LNCAP (cell line): ENCODE measurements around the gene OXT.

Experiments used
- TF ChIP-seq, protein P1 (sequence below): fragments of 450-650 bp; IDR thresholded peaks from 2 replicates; pipeline ENCODE4 v1.5.1; 2017; ENCODE audit warnings: mild to moderate bottlenecking

Gene OXT

GRCh38 chr20:3068075-3068474 lies 3.3 kb upstream of the OXT start:
- TF ChIP-seq, protein P1, sequence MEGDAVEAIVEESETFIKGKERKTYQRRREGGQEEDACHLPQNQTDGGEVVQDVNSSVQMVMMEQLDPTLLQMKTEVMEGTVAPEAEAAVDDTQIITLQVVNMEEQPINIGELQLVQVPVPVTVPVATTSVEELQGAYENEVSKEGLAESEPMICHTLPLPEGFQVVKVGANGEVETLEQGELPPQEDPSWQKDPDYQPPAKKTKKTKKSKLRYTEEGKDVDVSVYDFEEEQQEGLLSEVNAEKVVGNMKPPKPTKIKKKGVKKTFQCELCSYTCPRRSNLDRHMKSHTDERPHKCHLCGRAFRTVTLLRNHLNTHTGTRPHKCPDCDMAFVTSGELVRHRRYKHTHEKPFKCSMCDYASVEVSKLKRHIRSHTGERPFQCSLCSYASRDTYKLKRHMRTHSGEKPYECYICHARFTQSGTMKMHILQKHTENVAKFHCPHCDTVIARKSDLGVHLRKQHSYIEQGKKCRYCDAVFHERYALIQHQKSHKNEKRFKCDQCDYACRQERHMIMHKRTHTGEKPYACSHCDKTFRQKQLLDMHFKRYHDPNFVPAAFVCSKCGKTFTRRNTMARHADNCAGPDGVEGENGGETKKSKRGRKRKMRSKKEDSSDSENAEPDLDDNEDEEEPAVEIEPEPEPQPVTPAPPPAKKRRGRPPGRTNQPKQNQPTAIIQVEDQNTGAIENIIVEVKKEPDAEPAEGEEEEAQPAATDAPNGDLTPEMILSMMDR = no peak

DNA sequence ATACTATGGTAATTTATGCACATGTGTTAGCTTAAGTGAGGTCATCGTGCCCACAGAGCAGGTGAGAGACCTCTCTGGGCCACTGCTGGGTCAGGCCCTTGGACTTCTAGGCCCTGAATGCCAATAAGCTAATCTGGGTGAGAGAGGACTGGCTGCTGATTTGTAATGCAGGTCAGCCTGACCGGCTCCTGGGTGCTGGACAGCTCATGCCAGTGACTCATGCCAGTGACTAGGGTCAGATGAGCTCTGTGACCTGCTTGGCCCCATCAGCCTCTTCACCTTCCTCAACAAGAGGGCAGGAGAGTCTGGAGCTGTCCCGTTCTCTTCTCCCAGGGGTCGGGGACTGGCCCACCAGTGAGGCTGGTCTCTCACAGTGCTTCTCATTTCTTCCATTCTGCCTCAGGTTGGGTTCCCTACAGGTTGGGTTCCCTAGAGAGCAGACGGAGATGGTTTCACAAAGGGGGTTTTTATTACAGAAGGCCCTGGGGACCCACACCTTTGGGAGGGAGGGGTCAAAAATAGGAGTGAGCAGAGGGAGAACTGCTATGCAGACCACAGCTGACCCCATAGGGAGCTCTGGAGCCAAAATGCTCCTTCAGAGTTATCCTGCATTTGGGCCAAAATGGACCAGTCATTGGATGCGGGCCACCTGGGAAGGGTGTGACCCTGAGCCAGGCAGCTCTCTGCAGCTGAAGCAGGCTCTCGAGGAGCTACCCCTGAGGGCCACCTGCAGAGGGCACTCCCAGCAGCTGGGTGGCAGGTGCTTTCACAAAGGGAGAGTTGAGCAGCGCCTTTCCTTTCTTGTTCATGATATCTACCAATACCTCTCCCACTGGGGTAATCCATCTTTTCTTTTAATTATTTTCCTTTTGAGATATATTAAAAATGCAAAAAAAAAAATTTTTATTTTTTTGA lies 2.2 kb upstream of the OXT start:
- TF ChIP-seq, protein P1 = no peak

GRCh38 chr20:3070725-3071124 lies 695 bp upstream of the OXT start:
- TF ChIP-seq, protein P1 = no peak

DNA sequence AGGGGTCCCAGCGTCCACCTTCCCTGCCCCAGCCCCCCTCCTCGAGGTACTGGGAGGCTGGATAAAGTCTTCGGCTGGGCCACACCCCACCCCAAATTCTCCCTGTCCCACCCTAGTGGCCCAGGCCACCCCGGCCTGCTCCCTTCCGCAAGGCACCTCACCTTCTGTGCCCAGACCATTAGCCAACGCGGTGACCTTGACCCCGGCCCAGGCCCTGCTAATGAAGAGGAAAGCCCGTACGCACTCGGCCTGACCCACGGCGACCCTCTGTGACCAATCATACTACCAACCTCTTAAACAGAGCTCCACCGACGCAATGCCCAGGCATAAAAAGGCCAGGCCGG lies 182 bp upstream of the OXT start:
- TF ChIP-seq, protein P1 = no peak

GRCh38 chr20:3072530-3073250 lies 1.3 kb downstream of the OXT start:
- TF ChIP-seq, protein P1 = no peak

DNA sequence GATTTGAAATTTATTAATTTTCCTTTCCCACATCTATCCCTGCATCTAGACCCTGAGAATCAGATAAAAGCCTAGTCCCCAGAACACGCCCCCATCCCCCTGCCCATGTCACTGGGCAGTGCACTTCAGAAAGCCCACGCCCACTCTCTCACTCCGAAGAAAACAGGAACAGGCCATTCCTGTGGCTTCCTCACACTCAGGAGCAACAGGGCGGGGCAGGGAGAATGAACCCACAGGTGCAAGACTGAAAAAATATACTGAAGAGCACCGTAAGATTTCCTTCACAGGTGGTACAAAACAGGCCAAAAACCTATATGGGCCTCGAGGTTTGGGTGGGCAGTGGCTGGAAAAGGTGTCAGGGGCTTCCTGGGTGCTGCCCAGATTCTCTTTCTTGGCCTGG lies 3.4 kb downstream of the OXT start:
- TF ChIP-seq, protein P1 = no peak

- TF ChIP-seq, protein P1 = no peak
Measured at GRCh38 chr20:3077618-3078134, 6.3 kb downstream of the OXT start.
